Calu3 (cell line): Measurements from ENCODE around the gene NELL2. TPM values are rescaled to one million over a fixed set of nuclear protein-coding genes. Genes with fewer than 3 reads are reported as not detected.
"Not testable (repeated sequence)": the region's sequence is repeated elsewhere in the genome, so short reads cannot be mapped to it uniquely, and the experiment has no call there.

ENCODE experiments used
- BruUV-seq: library from RNA; stranded (reverse); fragments of 400-500 nt; replicated peaks from 2 replicates; lab custom pipeline; 2021; lab: Mats Ljungman, UMichigan
- CTCF ChIA-PET: fragments of 300-600 bp; sonication (Branson Sonifier 250); formaldehyde crosslinking; loops from one replicate; lab custom pipeline; 2022; ENCODE audit warnings: antibody characterized with exemption; lab: Charles Lee
- DNase-seq: peaks from one replicate; pipeline ENCODE4 v3.0.0; 2022
- H3K27ac Mint-ChIP-seq: one replicate; pipeline ENCODE4 v1.8.0; 2022; ENCODE audit warnings: mixed read lengths; ENCODE audit not compliant: unreplicated experiment
- H3K27me3 Mint-ChIP-seq: one replicate; pipeline ENCODE4 v1.8.0; 2022; ENCODE audit warnings: mixed read lengths; ENCODE audit not compliant: unreplicated experiment
- H3K36me3 Mint-ChIP-seq: one replicate; pipeline ENCODE4 v1.8.0; 2022; ENCODE audit warnings: mild to moderate bottlenecking, moderate library complexity, mixed read lengths; ENCODE audit not compliant: insufficient read depth, unreplicated experiment
- H3K4me1 Mint-ChIP-seq: one replicate; pipeline ENCODE4 v1.8.0; 2022; ENCODE audit warnings: mild to moderate bottlenecking, low read depth, mixed read lengths; ENCODE audit not compliant: unreplicated experiment
- H3K4me3 Mint-ChIP-seq: one replicate; pipeline ENCODE4 v1.8.0; 2022; ENCODE audit warnings: mild to moderate bottlenecking, low read depth, moderate library complexity, mixed read lengths; ENCODE audit not compliant: unreplicated experiment
- H3K9me3 Mint-ChIP-seq: one replicate; pipeline ENCODE4 v1.8.0; 2022; ENCODE audit warnings: low read depth, mixed read lengths; ENCODE audit not compliant: unreplicated experiment
- intact Hi-C: fragments of 100-400 bp; cut with micrococcal nuclease; formaldehyde crosslinking; loops from one replicate; pipeline ENCODE4 v1.10.0; 2022; ENCODE audit not compliant: unreplicated experiment
- total RNA-seq: library from RNA; stranded (reverse); gene quantifications from 2 replicates; pipeline ENCODE4 v1.2.3, GENCODE V29; 2022
- TF ChIP-seq, protein P1 (sequence below): fragments of 200-600 bp; IDR thresholded peaks from one replicate; pipeline ENCODE4 v1.8.0; 2022; ENCODE audit warnings: antibody characterized with exemption; ENCODE audit not compliant: unreplicated experiment

Gene NELL2
- total RNA-seq, 1 experiment from 2014 or later, result not detected

DNA sequence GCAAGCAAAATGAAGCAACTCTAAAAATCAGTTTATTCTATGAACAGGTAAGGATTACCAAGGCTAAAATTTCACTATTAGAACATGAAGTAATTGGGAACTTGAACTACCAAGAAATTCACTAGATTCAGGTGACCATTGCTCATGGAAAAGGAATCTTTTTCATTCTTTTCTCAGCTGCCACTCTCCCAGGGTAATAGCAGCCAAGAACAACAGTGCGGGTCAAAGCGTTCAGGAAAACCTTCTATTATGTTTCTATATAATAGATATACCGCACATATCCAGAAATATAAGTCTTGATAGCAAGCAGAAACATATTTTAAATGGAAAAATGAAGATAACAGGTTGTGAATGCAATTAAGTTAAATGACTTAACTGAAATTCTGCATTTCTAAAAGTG lies 125.6 kb downstream of the NELL2 start:
- no peak overlapping the region for H3K27ac Mint-ChIP-seq
- TF ChIP-seq, protein P1, sequence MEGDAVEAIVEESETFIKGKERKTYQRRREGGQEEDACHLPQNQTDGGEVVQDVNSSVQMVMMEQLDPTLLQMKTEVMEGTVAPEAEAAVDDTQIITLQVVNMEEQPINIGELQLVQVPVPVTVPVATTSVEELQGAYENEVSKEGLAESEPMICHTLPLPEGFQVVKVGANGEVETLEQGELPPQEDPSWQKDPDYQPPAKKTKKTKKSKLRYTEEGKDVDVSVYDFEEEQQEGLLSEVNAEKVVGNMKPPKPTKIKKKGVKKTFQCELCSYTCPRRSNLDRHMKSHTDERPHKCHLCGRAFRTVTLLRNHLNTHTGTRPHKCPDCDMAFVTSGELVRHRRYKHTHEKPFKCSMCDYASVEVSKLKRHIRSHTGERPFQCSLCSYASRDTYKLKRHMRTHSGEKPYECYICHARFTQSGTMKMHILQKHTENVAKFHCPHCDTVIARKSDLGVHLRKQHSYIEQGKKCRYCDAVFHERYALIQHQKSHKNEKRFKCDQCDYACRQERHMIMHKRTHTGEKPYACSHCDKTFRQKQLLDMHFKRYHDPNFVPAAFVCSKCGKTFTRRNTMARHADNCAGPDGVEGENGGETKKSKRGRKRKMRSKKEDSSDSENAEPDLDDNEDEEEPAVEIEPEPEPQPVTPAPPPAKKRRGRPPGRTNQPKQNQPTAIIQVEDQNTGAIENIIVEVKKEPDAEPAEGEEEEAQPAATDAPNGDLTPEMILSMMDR, result no peak
- H3K36me3 Mint-ChIP-seq, result no peaks in the 10 kb centered on the region
- DNase-seq, result no peak
- no peak overlapping the region for H3K4me3 Mint-ChIP-seq
- H3K9me3 Mint-ChIP-seq, result no peaks in the 10 kb centered on the region
- no TSS peak for BruUV-seq
- H3K4me1 Mint-ChIP-seq, result no peaks in the 10 kb centered on the region
- CTCF ChIA-PET, result no interaction called here
- intact Hi-C loops, result no loop called here
- no peaks in the 10 kb centered on the region for H3K27me3 Mint-ChIP-seq

DNA sequence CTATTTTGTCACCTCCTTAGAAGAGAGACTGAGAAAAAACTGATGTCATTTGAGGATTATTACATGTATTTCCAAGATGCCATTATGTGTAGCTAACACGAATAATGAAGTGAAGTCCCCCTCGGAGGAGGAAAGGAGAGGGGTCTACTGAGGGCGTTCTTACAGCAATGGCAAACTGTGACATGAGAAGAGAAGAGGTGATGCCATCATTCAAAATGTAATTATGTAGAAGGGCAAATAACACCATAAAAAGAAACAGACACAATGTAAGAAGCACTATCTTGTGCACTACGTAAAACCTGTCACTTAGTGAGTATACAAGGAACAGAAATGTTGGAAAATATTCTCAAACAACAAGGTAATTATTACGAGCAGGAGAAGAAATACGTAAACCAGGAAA lies 126.5 kb downstream of the NELL2 start:
- Mint-ChIP-seq H3K36me3 (no peaks in the 10 kb centered on the region), H3K27ac (no peak overlapping the region), H3K27me3 (no peaks in the 10 kb centered on the region), H3K9me3 (no peaks in the 10 kb centered on the region), H3K4me1 (no peaks in the 10 kb centered on the region), H3K4me3 (no peak overlapping the region)
- CTCF ChIA-PET, result no interaction called here
- intact Hi-C loops, result no loop called here
- no peak for DNase-seq
- BruUV-seq, result no TSS peak
- TF ChIP-seq, protein P1, result no peak

DNA sequence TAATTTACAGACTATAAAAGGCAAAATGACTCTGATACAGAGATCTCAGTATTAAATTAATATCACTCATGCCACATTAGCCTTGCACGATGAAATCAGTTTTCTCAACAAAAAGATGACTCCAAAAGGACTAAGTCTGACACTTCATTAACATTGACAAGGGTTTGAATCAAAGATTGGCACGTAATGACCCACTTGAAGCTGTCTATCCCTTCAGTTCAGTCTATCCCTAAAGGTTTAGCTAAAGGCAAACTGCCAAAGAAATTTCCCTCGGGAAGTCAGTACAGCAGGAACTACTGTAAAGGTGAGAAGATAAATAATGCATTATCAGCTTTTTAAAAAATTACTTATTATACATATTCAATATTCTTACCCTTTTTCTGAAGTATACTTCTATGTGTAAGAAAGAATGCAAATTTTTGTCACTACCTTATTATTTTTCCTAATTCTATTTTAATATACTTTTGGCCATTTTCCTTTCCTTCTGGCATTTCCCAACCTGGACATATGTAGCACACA lies 127.1 kb downstream of the NELL2 start:
- Mint-ChIP-seq H3K27me3 (no peaks in the 10 kb centered on the region), H3K27ac (no peak overlapping the region), H3K4me1 (no peaks in the 10 kb centered on the region), H3K9me3 (no peaks in the 10 kb centered on the region), H3K36me3 (no peaks in the 10 kb centered on the region), H3K4me3 (no peak overlapping the region)
- DNase-seq, result no peak
- intact Hi-C loops, result no loop called here
- TF ChIP-seq, protein P1, result no peak
- BruUV-seq, result no TSS peak
- CTCF ChIA-PET, result no interaction called here

DNA sequence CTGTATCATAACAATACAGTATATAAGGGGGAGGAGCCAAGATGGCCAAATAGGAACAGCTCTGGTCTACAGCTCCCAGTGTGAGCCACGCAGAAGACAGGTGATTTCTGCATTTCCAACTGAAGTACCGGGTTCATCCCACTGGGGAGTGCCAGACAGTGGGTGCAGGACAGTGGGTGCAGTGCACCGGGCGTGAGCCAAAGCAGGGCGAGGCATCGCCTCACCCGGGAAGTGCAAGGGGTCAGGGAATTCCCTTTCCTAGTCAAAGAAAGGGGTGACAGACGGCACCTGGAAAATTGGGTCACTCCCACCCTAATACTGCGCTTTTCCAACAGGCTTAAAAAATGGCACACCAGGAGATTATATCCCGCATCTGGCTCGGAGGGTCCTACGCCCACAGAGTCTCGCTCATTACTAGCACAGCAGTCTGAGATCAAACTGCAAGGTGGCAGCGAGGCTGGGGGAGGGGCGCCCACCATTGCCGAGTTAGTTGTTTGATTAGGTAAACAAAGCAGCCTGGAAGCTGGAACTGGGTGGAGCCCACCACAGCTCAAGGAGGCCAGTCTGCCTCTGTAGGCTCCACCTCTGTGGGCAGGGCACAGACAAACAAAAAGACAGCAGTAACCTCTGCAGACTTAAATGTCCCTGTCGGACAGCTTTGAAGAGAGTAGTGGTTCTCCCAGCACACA lies 134.7 kb downstream of the NELL2 start:
- H3K27me3 Mint-ChIP-seq, H3K36me3 Mint-ChIP-seq, H3K9me3 Mint-ChIP-seq, intact Hi-C loops, H3K4me3 Mint-ChIP-seq, H3K27ac Mint-ChIP-seq, H3K4me1 Mint-ChIP-seq, CTCF ChIA-PET, DNase-seq, BruUV-seq: not testable (repeated sequence)

DNA sequence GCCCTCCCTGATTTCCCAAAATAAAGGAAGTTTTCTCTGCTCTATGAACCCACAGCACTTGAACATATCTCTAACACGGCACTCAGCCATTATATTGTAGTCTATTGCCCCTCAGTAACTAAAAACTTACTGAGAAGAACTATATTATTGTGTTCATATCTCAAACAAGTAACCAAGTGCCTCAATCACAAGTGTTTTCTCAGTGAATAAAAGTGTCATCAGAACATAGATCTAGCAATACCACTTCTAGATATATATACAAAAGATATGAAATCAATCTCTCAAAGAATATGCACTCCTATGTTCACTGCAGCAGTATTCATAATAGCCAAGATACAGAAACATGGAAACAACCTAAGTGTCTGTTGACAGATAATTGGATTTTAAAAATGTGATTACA lies 138.1 kb downstream of the NELL2 start:
- no TSS peak for BruUV-seq
- Mint-ChIP-seq H3K9me3 (peaks cover 9% of the 10 kb centered on the region), H3K4me1 (no peaks in the 10 kb centered on the region), H3K27ac (no peak overlapping the region), H3K27me3 (no peaks in the 10 kb centered on the region), H3K4me3 (no peak overlapping the region), H3K36me3 (no peaks in the 10 kb centered on the region)
- intact Hi-C loops, result no loop called here
- CTCF ChIA-PET, result no interaction called here
- TF ChIP-seq, protein P1, result no peak
- no peak for DNase-seq
